ENCODE data around the gene LRP1B.

DNA sequence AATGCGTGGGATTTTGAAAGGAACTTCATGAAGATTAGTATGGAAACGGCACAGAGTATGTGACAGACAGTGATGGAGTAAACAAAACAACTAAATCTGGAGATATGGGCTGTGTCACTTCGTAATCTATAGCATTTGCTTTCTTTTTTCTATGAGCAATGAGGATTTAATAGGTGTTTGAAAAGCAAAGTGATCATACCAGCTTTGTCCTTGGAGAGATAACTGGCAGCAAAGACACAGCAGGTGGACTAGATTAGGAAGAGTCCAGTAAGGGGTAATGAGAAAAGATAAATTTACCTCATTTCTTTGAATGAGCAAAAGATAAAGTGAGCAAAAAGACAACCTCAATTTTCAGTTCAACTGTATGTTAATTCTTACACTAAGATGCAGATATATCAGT is 199.0 kb downstream of the LRP1B start:
- no peak for TF ChIP-seq CTCF (IDR thresholded peaks at IDR 0.05 in 4 of 5, conservative IDR thresholded peaks at IDR 0.05 in 1 of 5)
- no peak for TF ChIP-seq POLR2A (IDR thresholded peaks at IDR 0.05)
